Right cardiac atrium (tissue), 5 donors: ENCODE measurements around the gene PPP1R2B. TPM values are rescaled to one million over a fixed set of nuclear protein-coding genes. Genes with fewer than 3 reads are reported as not detected.
A peak's percentile ranks its signal among the peaks of the same experiment; 100 is the strongest.

Source experiments
- ATAC-seq, 2 donors: fragments of 200-7000 bp; cut with Tn5 transposase; one replicate each; pipeline versions ENCODE4 v1.8.0 to v1.9.1; 2020; ENCODE audit warnings: moderate library complexity in 2 of 2, mild to moderate bottlenecking in 1 of 2
- DNase-seq, 3 donors: peaks; one replicate each; pipeline ENCODE4 v3.0.0-alpha.2; 2020
- H3K27ac ChIP-seq: one replicate; pipeline ENCODE4 v1.5.1; 2013; ENCODE audit warnings: mild to moderate bottlenecking, low read length, control low read depth, moderate library complexity
- H3K27me3 ChIP-seq: one replicate; pipeline ENCODE4 v1.6.1; 2013; ENCODE audit not compliant: control insufficient read depth, insufficient read depth
- H3K4me1 ChIP-seq: one replicate; pipeline ENCODE4 v1.6.1; 2013; ENCODE audit warnings: low read length; ENCODE audit not compliant: control insufficient read depth, insufficient read depth
- H3K4me3 ChIP-seq: one replicate; pipeline ENCODE4 v1.5.1; 2013; ENCODE audit warnings: low read length, control low read depth
- H3K9me3 ChIP-seq: one replicate; pipeline ENCODE4 v1.6.1; 2013; ENCODE audit warnings: low read length; ENCODE audit not compliant: control insufficient read depth
- WGBS: extraction: QIAGEN DNeasy Blood & Tissue Kit; methylation state at CpG from one replicate; pipeline ENCODE4 v1.1.7; 2013; 5-methylcytosine and 5-hydroxymethylcytosine counted together
- intact Hi-C, 4 donors: fragments of 100-400 bp; cut with DNase I; formaldehyde crosslinking; loops; one replicate each; pipeline versions ENCODE4 v1.11.0 to v1.14.0; 2022 to 2023
- long read RNA-seq, 4 donors: library from polyadenylated mRNA; unstranded; transcript quantifications; one replicate each; pipeline ENCODE4 v2.0.0, GENCODE V29; 2020 to 2021
- polyA plus RNA-seq: library from polyadenylated mRNA; stranded (reverse); fragments of 200-250 nt; gene quantifications from one replicate; pipeline ENCODE4 v1.2.3, GENCODE V29; 2013
- total RNA-seq, 4 donors: library from RNA; stranded (reverse); fragmentation: NEBNext Ultra II Directional; extraction: Animal tissue kit (Norgen Biotek cat#: 25700); gene quantifications; one replicate each; pipeline ENCODE4 v1.2.1, GENCODE V29; 2021
- donor health status: healthy with polysubstance abuse.
- donor health status: DM: no; HTN: yes; CAD: no.
- donor health status: DM: no; HTN: no; CAD: no.
- donor health status: DM: no; HTN: yes; CAD: no; lungs with severe emphysema.
- donor health status: DM: yes; HTN: yes; CAD: no.

Gene PPP1R2B
- total RNA-seq = not detected
- not detected for polyA plus RNA-seq
- long read RNA-seq, donor 1 = 0 reads
- long read RNA-seq, donor 2 = 0 reads
- long read RNA-seq, donor 3 = 0 reads
- long read RNA-seq, donor 4 = 0 reads

DNA sequence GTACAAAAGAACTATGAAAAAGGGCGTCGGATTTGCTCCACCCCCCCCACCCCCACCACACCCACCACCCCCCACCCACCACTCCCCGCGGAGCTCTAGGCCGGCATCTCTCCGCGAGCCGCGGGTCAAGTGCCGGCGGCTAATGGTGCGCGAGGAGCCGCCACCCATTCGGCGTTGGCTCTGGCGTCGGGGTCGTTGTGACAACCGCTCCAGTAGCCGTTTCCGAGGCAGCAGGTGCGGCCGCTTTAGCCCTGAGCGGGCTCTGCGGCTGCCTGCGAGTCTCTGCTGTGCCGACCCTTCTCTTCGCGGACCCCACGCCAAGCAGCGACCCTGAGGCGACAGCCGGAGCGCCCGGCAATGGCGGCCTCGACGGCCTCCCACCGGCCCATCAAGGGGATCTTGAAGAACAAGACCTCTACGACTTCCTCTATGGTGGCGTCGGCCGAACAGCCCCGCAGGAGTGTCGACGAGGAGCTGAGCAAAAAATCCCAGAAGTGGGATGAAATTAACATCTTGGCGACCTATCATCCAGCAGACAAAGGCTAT, at the start of gene PPP1R2B:
TSS of gene PPP1R2B (plus strand) at position 90 of the 546 bp plus-strand sequence. CDS start at position 358, 268 bp downstream.
- no peaks in the 10 kb centered on the region for H3K27me3 ChIP-seq
- H3K4me3 ChIP-seq = no peak within 1 kb of the TSS
- ATAC-seq = no peak
- no peaks in the 10 kb centered on the region for H3K4me1 ChIP-seq
- intact Hi-C loops = no loop called here
- H3K9me3 ChIP-seq = no peaks in the 10 kb centered on the region
- no peak within 1 kb of the TSS for H3K27ac ChIP-seq
- WGBS = 39% methylated on average over 48 of the region's 48 CpGs
- no peak for DNase-seq

DNA sequence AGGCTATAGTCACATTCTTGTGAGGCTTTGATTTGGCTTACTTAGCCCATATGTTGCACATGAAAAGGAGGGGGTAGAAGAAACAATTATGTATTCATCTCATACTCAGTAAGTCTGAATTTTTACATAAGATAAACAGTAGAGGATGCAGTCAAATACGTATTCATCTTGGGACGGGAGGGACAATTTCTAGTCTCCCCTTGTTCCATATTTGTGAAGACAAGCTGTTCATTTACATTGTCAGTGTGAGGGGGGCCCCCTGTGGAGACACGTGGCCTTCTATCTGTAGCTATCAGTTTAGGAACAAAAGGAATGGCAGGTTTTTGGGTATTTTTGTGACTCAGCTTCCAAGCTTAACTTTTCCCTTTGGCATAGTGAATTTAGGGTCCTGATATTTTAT, 49.2 kb upstream of the PPP1R2B start:
- Histone ChIP-seq H3K9me3 (no peaks in the 10 kb centered on the region), H3K4me3 (no peak overlapping the region), H3K27ac (no peak overlapping the region), H3K27me3 (no peaks in the 10 kb centered on the region), H3K4me1 (no peaks in the 10 kb centered on the region)
- WGBS = 55% methylated on average over 3 of the region's 3 CpGs
- no peak for ATAC-seq
- DNase-seq = no peak
- intact Hi-C loops = no loop called here

- Histone ChIP-seq H3K4me3 (no peak overlapping the region), H3K9me3 (no peaks in the 10 kb centered on the region), H3K27me3 (no peaks in the 10 kb centered on the region), H3K27ac (no peak overlapping the region), H3K4me1 (no peaks in the 10 kb centered on the region)
- DNase-seq (no peak), ATAC-seq (no peak)
- 41% methylated on average over 5 of the region's 5 CpGs for WGBS
- intact Hi-C loops = no loop called here
Measured at GRCh38 chr5:156802501-156802900, 47.6 kb upstream of the PPP1R2B start.

- ATAC-seq (peak in 1 of 2 donors; percentile 41), DNase-seq (no peak)
- Histone ChIP-seq H3K4me3 (no peak overlapping the region), H3K27me3 (no peaks in the 10 kb centered on the region), H3K4me1 (no peaks in the 10 kb centered on the region), H3K27ac (no peak overlapping the region), H3K9me3 (no peaks in the 10 kb centered on the region)
- WGBS = 27% methylated on average over 2 of the region's 2 CpGs
- intact Hi-C loops = no loop called here
Measured at GRCh38 chr5:156803404-156803803, 46.7 kb upstream of the PPP1R2B start.

DNA sequence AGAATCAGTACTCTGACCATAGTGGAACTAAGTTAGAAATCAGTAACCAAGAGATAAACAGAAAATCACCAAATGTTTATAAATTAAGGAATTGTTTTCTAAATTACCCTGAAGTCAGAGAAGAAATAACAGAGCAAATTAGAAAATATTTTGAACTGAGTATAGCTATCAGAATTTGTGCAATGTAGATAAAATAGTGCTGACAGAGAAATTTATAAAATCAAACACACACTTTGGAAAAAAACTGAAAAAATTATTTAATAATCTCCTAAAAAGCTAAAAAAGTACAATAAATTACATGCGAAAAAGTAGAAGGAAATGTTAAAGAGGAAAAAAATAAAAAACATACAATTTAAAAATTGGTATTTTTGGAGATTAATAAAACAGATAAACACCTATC, 37.1 kb upstream of the PPP1R2B start:
- Histone ChIP-seq H3K4me1 (no peaks in the 10 kb centered on the region), H3K27me3 (no peaks in the 10 kb centered on the region), H3K27ac (no peak overlapping the region), H3K4me3 (no peak overlapping the region), H3K9me3 (no peaks in the 10 kb centered on the region)
- 94% methylated on average over 1 of the region's 1 CpG for WGBS
- intact Hi-C loops = no loop called here
- DNase-seq (no peak), ATAC-seq (no peak)

- Histone ChIP-seq H3K4me3 (no peak overlapping the region), H3K27me3 (no peaks in the 10 kb centered on the region), H3K27ac (no peak overlapping the region), H3K9me3 (no peaks in the 10 kb centered on the region), H3K4me1 (no peaks in the 10 kb centered on the region)
- DNase-seq = peak in 2 of 3 donors; percentile 15 to 57
- WGBS = 78% methylated on average over 6 of the region's 6 CpGs
- ATAC-seq = no peak
- intact Hi-C loops = no loop called here
Measured at GRCh38 chr5:156815988-156816599, 34.0 kb upstream of the PPP1R2B start.

DNA sequence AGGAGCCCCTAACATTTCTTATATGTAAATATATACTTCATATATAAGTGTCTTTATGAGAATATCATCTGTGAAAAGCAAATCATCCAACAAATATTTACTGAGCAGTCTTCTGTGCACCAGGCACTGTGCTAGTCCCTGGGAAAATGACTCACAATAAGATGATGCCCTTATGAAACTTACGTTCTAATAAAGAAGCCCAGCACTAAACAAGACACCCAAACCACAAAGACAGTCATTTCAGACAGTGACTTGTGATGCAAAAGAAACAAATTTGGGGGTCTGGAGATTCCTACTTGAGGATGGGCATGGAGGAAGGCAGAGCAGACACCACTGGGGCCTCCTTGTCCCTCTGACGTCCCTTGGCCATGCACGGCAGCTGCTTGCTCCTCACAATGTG, 30.6 kb upstream of the PPP1R2B start:
- DNase-seq (no peak), ATAC-seq (no peak)
- no peaks in the 10 kb centered on the region for H3K9me3 ChIP-seq
- H3K4me3 ChIP-seq = no peak overlapping the region
- 89% methylated on average over 3 of the region's 3 CpGs for whole genome bisulfite sequencing
- no peaks in the 10 kb centered on the region for H3K27me3 ChIP-seq
- peaks cover under 1% of the 10 kb centered on the region for H3K4me1 ChIP-seq
- intact Hi-C loops = no loop called here
- no peak overlapping the region for H3K27ac ChIP-seq

DNA sequence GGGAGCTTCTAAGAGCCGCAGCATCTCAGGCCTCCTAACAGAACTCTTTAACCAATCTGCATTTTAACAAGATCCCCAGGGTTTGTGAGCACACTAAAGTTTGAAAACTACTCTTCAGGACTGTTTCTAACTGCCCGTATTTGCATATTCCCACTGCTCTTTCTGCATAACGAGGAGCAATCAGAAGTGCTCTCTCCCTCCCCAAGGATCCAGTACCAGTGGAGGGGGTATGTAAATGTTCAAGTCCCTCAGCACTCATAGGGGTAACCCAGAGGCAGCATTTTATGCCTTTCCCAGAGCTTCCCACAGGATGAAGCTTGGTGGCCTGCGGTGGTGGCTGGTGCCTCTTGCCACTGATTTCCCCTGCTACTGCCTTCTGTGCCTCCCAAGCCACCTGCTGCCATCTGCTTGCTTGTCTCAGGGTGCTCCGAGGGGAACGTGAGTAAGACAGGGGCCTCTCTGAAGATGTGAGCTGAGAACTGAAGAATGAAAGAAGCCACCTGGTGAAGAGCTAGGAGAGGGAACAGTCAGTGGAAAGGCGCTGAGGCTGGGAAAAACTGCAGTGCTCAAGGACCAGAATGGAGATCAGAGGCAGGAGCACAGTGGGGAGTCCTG, 30.0 kb upstream of the PPP1R2B start:
- intact Hi-C loops = loop anchor here in 2 of 4 donors (5.0 to 10.0 kb wide), 2 partner anchors 865 to 873 kb away; no protein-coding TSS in a partner anchor
- 77% methylated on average over 7 of the region's 7 CpGs for WGBS

DNA sequence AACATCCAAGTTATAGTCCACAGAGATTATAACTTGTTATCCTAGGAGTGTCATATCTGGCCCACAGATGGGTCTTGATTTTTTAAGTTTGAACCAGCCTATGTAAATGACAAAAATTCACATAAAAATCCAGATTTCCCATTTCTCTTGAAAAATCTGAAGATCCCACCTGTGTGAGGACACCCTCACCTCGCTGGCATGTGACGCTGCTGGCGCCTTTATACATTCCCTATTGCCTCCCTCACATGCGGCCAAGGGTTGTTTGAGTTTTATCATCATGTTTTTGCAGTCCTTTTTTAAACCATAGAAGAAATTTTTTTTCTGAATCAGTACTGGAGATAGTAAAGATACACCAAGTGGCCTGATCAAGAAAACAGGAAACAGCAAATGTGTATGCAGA, 25.9 kb upstream of the PPP1R2B start:
- Histone ChIP-seq H3K4me3 (no peak overlapping the region), H3K9me3 (no peaks in the 10 kb centered on the region), H3K27me3 (no peaks in the 10 kb centered on the region), H3K27ac (no peak overlapping the region), H3K4me1 (peaks cover 2% of the 10 kb centered on the region)
- DNase-seq (no peak), ATAC-seq (no peak)
- intact Hi-C loops = loop anchor here in 3 of 4 donors (2.0 to 10.0 kb wide), 3 partner anchors 869 to 881 kb away; no protein-coding TSS in a partner anchor
- 76% methylated on average over 4 of the region's 4 CpGs for WGBS

More for the DNA sequence above, 30.0 kb upstream of the PPP1R2B start:
- Histone ChIP-seq H3K4me3 (no peak overlapping the region), H3K27me3 (no peaks in the 10 kb centered on the region), H3K9me3 (no peaks in the 10 kb centered on the region), H3K27ac (no peak overlapping the region), H3K4me1 (peaks cover 2% of the 10 kb centered on the region)
- DNase-seq (no peak), ATAC-seq (no peak)

- H3K27ac ChIP-seq = no peak overlapping the region
- H3K4me1 ChIP-seq = peaks cover 2% of the 10 kb centered on the region
- no peaks in the 10 kb centered on the region for H3K9me3 ChIP-seq
- ATAC-seq (peak; percentile 69 to 78), DNase-seq (no peak)
- intact Hi-C loops = loop anchor here (2.0 to 10.0 kb wide), 4 partner anchors 870 to 882 kb away; no protein-coding TSS in a partner anchor
- 16% methylated on average over 2 of the region's 2 CpGs for WGBS
- H3K27me3 ChIP-seq = no peaks in the 10 kb centered on the region
- H3K4me3 ChIP-seq = no peak overlapping the region
Measured at GRCh38 chr5:156824800-156825199, 25.3 kb upstream of the PPP1R2B start.

- ATAC-seq = no peak
- Histone ChIP-seq H3K4me1 (peaks cover 2% of the 10 kb centered on the region), H3K27ac (no peak overlapping the region), H3K4me3 (no peak overlapping the region), H3K9me3 (no peaks in the 10 kb centered on the region), H3K27me3 (no peaks in the 10 kb centered on the region)
- intact Hi-C loops = loop anchor here in 3 of 4 donors (2.0 to 10.0 kb wide), 3 partner anchors 871 to 883 kb away; no protein-coding TSS in a partner anchor
- 69% methylated on average over 3 of the region's 3 CpGs for WGBS
- DNase-seq = no peak
Measured at GRCh38 chr5:156825688-156826087, 24.4 kb upstream of the PPP1R2B start.
